HG03135 (cell line): ENCODE measurements around the gene CHST12.
"Not testable (repeated sequence)": the region's sequence is repeated elsewhere in the genome, so short reads cannot be mapped to it uniquely, and the experiment has no call there.

ENCODE experiments used
- ATAC-seq: cut with Tn5 transposase; IDR thresholded peaks from one replicate; pipeline ENCODE4 v1.9.1; 2021; ENCODE audit warnings: mild to moderate bottlenecking, moderate library complexity; ENCODE audit not compliant: unreplicated experiment

The CHST12 gene

GRCh38 chr7:2453849-2454248, 50.4 kb downstream of the CHST12 start:
- ATAC-seq = not testable (repeated sequence)

GRCh38 chr7:2459674-2460073, 56.3 kb downstream of the CHST12 start:
- no peak for ATAC-seq

DNA sequence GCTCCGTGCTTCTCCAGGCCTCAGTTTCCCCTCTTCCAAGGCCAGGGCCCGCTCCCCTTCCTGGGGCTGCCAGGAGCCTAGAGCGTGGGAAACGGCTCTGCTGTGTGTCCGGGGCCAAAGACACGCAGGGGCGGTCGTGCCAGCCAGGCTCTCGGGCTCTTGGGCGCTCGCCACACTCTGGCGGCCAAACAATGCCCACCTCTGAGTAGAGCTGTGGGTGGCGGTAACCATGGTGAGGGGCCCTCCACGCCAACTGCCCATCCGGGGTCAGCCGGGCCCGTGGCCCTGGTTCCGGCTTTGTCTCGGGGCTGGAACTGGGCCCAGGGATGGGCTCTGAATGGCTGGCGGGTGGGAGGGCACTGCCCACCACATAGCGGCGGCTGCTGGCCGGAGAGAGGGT, 56.8 kb downstream of the CHST12 start:
- no peak for ATAC-seq

DNA sequence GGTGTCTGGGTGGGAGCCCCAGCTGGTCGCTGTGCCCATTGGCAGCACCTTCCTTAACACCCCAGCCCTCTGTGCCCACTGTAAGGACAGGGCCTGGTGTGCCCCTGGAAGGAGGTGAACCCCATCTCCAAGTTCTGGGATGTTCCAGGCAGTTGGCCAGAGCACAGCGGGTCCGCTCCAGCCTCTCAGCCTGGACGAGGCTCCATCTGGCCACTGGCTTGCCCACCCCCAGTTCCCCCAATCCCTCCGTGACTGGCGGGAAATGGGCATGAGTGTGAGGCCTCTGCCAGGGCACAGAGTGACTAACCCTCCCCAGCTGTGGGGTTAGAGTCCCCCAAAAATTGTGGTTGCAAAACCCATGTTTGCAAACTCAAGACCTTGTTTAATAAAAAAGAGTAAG, 57.2 kb downstream of the CHST12 start:
- ATAC-seq = no peak

GRCh38 chr7:2461268-2462026, 58.0 kb downstream of the CHST12 start:
- ATAC-seq = no peak

DNA sequence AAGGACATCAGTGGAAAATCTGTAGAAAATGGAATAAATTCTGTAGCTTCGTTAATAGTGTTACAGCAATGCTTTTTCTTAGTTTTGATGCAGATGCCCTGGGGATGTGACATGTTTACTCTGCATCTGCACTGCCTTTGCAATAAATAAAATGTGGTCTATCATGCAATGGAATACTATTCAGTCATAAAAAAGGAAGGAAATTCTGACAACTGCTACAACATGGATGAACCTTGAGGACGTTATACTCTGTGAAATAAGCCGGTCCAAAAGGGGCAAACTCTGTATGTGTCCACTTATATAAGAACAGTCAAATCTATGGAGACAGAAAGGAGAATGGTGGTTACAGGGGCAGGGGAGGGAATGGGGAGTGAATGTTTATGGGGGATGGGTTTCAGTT, 59.3 kb downstream of the CHST12 start:
- ATAC-seq = no peak

DNA sequence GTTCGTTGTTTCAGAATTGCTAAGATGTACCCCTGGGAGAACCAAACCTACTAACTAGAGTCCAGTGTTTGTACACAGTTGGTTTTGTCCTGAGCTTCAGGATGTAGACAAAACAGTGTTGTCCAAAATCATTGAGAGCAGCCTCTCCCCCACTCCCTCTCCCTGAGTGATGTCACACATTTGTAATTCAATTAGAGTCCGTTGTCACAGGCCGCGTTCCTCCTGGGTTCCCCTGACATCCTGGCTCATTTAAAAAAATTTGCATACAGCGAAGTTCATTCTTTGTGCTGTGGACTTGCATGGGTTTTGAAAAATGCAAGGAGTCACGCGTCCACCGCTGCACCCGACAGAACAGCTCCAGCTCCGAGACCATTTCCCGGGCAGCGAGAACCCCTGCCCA, 62.5 kb downstream of the CHST12 start:
- ATAC-seq = no peak

- ATAC-seq = no peak
These were observed 63.3 kb downstream of the CHST12 start for GRCh38 chr7:2466675-2467074.

DNA sequence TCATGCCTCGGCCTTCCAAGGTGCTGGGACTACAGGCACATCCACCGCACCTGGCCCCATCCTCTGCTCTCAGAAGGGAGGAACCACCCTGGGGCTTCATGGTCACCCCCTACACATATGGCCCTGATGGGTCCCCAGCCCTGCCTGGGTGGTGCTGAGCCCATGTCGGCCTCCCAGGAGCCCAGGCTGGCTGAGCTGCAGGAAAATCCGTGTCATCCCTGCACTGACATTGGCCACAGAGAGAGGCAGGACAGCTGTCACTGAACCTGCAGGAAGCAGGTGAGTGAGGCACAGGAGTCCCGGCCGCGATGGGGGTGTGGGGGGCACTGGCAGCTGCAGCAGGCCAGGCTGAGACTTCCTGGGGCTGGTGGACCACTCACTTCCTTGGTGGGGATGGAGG, 64.8 kb downstream of the CHST12 start:
- ATAC-seq = no peak

- ATAC-seq = not testable (repeated sequence)
These were observed 66.2 kb downstream of the CHST12 start for GRCh38 chr7:2469460-2470203.

- ATAC-seq = no peak
These were observed 67.0 kb downstream of the CHST12 start for GRCh38 chr7:2470204-2471021.

GRCh38 chr7:2471022-2471329, 67.6 kb downstream of the CHST12 start:
- no peak for ATAC-seq

DNA sequence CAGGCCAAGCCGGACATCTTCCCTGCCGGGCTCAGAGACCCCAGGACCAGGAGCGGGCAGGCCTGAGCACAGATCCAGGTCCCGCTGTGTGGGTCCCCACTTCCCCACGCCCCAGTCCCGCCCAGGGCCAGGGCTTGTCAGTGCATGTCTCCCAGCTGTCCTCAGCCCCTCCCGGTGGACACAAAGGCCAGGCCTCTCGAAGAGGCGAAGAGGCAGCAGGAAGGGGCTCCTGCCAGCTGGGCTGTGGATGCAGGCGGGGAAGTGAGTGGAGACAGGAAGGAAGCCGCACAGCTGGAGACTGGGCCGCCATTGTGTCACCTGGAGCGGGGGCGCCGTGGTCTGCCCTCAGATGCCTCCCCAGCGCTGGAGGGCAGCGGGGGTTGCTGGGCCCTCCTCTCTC, 68.0 kb downstream of the CHST12 start:
- no peak for ATAC-seq

- ATAC-seq = no peak
These were observed 69.3 kb downstream of the CHST12 start for GRCh38 chr7:2472739-2473138.

DNA sequence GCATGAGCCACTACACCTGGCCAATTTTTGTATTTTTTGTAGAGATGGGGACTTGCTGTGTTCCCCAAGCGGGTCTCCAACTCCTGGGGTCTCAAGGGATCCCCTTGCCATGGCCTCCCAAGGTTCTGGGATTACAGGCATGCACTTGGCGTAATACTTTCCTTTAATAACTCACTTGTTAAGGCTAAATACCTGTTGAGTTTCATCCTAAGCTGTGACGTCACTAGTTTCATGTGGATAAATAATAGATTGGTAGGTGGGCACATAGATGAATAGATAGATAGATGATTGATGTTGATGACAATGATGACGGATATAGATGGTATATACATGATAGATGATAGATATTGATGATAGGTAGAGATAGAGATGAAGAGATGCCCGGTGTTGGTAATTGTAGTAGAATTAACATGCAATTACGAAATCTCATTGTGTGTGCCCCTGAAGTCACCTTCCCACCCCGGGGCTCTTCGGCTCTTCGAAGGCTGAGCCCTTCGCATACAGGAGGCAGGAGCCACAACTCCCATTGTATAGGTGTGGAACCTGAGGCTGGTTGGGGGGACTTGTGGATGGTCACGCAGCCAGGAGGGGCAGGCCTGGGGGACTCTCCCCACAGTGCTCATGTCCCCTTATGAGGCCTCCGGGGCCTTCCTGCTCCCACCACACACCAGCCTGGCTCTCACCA, 70.2 kb downstream of the CHST12 start:
- no peak for ATAC-seq

- no peak for ATAC-seq
These were observed 70.8 kb downstream of the CHST12 start for GRCh38 chr7:2474224-2474623.

DNA sequence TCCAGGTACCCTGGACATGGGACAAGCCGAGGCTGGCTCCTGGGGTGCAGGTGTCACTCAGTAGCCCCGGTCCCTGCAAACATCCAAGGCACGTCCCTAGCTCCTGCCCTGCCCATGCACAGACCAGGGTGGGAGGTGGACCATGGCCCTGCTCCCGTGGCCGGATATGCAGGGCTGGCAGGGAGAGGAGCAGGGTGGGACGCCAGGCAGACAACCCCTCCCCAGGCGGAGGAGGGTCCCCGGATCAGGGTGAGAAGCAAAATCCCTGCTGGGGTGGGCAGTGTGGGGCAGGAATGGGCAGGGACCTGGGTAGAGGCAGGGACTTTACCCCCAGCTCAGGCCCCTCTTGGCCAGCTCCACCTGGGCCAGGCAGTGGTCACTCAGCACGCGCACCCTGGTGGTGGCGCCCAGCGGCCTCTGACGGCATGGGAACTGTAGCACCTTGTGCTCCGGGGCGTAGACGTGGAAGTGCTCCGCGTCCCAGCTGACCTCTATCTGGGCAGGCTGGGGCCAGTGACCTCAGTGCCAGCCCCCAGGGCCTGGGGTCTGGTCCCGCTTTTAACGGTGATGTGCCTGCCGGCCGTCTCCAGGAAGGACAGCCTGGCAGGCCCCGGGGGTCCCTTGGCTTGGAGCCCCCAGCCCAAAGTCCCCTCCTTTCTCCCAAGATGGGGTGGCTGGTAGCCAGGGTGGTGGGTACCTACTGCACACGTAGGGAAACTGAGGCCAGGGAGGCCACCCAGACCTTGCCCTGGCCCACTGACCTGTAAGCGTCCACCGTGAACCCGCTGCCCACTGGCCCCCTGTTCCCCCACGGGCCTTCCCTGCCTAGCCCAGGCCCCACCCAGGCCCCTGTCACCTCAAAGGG, 71.6 kb downstream of the CHST12 start:
- ATAC-seq = no peak

GRCh38 chr7:2475678-2476015, 72.2 kb downstream of the CHST12 start:
- no peak for ATAC-seq

DNA sequence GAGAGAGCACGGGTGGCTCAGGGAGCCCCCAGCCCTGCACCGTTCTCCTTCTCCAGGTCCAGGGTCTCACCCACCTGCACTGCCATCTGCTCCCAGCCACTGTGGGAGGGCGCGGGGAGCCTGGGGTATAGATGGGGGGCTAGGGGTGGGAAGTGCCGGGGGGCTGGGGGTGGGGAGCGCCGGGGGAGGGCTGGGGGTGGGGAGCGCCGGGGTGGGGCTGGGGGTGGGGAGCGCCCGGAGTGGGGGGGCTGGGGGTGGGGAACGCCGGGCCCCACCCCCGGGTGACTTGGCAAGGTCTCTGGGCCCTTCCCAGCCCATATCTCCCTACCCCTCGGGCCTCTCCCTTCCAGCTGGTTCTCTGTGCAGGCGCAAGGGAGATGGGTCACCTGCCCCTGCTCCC, 72.9 kb downstream of the CHST12 start, which contains the start of gene GRIFIN:
Gene GRIFIN, minus strand, starts transcription at position 101 of the 400 bp plus-strand sequence. Its CDS starts 15 bp downstream, at position 86.
- no peak for ATAC-seq

DNA sequence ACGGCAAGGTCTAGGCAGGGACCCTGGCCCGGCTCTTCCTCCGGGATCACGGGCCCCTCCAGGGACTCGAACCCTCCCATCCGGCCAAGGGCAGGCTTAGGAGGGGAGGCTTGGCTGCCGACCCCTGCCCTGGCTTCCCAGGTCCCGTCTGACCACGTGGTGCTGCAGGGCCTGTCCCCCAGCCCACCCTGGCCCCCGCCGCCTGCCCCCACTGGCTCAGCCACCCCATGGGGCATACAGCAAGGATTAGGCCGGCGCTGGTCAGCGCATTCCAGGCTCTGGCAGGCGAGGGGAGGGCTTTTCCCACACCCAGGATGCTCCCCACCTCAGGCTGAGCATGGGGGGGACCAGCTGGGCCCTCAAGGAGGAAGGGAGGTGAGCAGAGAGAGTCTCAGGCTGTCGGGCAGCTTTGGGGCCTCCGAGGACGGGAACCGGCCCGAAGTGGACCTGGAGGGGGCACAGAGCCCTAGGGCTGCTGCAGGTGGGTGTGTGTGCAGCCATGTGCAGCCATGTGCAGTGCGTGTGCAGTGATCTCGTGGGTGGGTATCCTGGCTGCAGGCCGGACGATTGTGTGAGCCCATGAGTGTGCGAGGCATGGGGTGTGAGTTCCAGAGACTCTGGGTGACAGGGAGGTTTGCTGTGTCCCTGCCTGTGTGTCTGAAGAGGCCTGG, 73.5 kb downstream of the CHST12 start:
- no peak for ATAC-seq
